GM19438 (cell line): ENCODE measurements around the gene ANXA3.

Source experiments
- ATAC-seq: cut with Tn5 transposase; IDR thresholded peaks from one replicate; pipeline ENCODE4 v1.9.1; 2021; ENCODE audit warnings: low read depth; ENCODE audit not compliant: unreplicated experiment

ANXA3 gene

DNA sequence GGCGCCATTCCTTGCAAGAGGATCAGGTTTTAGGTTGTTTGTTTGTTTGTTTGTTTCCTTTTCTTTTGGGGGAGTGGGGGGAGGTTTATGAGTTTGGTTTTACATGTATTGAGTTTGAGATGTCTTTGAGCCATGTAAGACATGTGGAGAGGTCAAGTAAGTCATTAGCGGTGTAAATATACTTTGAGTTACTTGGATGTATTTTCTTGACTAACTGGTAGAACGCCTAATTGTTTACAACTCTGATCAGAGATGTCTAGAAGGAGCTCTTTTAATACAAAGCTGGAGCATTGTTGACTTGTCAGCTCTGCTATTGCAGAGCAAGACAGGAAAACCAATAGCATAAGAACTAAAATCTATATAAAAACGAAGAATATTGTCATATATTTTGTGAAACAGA lies 57.1 kb downstream of the ANXA3 start:
- ATAC-seq: no peak

- no peak for ATAC-seq
Measured at GRCh38 chr4:78609580-78609979, 58.0 kb downstream of the ANXA3 start.

- no peak for ATAC-seq
Measured at GRCh38 chr4:78610546-78611214, 59.1 kb downstream of the ANXA3 start.

GRCh38 chr4:78611215-78611558 lies 59.6 kb downstream of the ANXA3 start:
- ATAC-seq: no peak

DNA sequence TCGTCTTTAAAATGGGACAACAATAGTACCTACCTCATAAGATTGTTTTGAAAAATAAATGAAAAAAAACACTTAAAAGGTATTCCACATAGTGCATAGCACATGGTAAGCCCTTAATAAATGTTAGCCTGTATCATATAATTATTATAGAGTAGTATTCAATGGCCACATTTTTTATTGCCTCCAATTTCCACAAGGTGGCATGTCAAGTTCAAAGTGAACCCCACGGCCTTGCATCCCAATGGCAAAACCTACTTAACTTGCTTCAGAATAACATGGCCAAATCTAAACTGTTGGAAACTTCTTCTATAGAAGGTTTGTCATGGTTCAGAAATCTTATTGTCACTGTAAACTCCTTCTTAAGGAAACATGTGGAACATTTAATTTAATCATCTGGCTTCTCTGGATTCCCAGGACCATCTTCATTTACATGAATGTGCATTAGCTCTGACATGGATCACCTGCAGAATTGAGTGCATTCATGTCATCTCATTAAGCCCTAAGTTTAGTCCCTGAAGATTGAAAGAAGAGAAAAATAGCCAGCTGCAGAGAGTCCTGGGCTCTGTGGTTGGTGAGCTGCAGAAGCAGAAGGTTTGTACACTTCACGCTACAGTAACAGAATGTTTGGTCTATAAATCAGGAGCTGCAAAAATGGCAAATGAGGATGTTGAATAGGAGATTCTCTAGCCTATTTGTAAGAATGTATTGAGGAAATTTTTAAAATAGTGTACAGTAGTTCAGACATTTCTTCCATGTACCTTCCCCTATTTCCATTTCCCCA lies 61.0 kb downstream of the ANXA3 start:
- no peak for ATAC-seq

- ATAC-seq: peak; percentile 69
Measured at GRCh38 chr4:78613522-78614321, 62.2 kb downstream of the ANXA3 start.

- ATAC-seq: no peak
Measured at GRCh38 chr4:78616046-78616498, 64.5 kb downstream of the ANXA3 start.

DNA sequence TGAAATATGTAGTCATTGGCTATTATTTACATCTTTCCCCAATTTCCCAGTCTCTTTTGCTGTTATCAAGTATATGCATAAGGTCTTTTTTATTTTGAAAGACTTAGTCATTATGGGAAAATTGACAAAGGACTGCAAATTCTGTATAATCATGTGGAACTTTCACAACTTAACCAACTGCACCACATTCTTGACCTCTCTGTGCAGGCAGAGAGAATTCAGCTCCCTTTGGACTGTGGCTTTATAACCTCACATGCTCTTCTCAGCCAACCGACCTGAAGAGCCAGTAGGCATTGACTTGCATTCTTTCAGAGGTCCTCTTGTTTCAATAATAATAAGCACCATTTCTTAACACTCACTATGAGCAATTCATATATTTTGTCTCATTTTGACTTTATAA lies 66.9 kb downstream of the ANXA3 start:
- no peak for ATAC-seq

GRCh38 chr4:78621395-78621794 lies 69.8 kb downstream of the ANXA3 start:
- no peak for ATAC-seq

DNA sequence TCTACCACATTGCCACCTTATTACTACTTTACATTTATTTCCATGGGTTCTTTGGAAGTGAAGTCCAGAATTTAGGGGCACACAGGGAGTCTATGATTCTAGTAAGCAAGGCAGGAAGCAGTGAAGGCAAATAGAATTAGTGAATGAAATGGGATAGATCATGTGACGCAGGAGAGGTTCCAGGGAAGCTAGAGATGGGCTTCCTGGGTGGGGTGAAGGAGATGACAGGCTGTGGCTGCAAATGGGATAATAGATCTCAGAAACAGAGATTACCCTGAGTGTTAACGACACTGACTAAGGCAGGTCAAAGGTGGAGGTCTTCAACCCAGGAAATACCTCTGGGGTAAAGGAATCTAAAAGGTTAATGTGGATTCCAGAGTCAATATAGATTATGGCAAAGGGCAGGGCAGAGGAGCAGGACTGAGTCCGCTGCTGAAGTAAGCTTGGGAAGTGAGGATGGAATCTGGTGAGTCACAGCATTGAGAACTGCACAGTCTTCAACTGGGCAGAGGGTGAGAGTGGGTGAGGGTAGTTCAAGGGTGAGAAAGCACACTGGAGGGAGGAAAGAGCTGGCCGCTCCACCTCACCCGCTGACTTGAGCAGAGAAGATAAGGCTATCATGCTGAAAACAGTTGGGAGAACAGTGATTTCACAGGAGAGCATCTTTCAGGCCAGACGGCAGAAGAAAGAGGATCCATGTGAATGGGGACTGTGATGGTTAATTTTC lies 70.8 kb downstream of the ANXA3 start:
- ATAC-seq: no peak

DNA sequence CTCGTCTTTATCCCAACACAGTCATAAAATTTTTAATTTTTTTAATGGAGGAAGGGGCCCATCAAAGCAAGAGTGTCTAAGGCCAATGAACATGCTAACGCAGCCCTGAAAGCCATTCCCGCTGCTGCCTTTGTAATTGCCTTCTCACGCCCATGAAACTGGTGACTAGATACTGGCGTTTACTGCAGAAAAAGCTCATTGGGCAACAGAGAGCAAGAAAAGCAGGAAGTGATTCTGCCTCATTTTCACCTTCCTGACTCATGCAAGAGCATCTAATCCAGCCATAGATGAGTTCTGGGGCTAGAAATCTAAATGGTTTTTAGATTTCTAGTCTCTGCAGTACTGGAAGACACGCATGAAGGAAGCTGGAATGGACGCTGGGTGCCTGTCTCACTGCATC lies 72.5 kb downstream of the ANXA3 start:
- ATAC-seq: no peak

DNA sequence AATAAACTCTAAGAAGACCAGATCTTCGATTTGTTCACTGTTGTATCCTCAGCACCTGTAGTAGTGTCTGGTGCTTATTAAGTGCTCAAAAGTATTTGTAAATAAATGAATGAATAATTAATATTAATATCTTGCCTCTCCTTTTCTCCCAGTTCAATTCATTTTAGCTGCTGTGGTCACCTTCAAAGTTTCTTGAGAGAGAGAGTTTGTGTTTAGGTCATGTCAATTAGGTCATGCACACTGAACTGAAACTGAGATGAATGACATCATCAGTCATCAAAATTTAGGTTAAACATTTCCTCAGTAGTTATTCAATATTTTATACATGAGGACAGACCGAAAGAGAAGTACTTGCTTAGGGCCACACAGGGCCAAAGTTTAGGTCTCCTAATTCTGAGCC lies 73.5 kb downstream of the ANXA3 start:
- ATAC-seq: no peak

DNA sequence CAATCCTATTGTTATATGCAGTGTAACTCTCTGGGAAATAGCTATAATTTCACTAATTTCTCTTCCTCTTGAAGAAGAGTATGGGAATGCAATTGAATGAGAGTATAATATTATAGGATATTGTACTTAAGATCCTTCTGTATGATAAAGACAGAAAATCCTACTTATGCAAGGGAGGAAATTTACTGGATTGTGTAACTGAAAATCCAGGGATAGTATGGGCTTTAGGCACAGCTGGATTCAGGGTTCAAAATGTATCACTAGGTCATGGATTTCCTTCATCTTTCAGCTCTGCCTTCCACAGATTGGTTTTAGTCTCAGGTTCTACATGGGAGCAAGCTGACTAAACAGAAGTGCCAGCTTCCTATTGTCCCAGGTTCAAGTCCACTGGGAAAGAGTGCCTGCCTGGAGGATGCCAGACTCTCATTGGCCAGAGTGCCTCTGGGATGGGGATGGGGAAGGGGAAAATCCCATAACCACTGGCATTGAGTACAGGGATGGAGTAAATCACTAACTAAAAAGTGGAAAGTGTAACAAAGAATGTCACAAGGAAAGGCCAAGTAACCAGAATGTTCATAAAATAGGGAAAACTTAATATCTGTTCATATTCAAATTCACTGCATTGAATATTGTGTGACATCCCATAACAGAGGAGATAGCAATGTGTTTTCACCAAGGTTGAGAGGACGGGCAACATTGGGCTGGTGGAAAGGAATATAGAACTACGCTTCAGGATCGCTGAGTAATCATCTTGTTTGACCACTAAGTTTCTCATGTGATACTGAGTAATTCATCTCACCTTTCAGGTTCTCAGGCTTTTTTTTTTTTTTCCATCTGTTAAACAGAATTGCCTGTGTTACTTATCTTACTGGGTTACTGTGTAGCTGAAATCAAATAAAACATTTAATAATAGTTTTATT lies 75.7 kb downstream of the ANXA3 start:
- no peak for ATAC-seq

- no peak for ATAC-seq
Measured at GRCh38 chr4:78627966-78628678, 76.6 kb downstream of the ANXA3 start.

GRCh38 chr4:78629991-78630541 lies 78.5 kb downstream of the ANXA3 start:
- no peak for ATAC-seq

- ATAC-seq: no peak
Measured at GRCh38 chr4:78630615-78631014, 79.0 kb downstream of the ANXA3 start.

GRCh38 chr4:78634011-78634664 lies 82.6 kb downstream of the ANXA3 start:
- no peak for ATAC-seq
